Activated CD4-positive, alpha-beta T cell treated with anti-CD3 and anti-CD28 coated beads for 4 hours (primary cell): Measurements from ENCODE around the gene CTNND2.

Experiments used
- DNase-seq, 2 donors: peaks; one replicate each; pipeline ENCODE4 v3.0.0-alpha.2; 2020

Gene CTNND2

DNA sequence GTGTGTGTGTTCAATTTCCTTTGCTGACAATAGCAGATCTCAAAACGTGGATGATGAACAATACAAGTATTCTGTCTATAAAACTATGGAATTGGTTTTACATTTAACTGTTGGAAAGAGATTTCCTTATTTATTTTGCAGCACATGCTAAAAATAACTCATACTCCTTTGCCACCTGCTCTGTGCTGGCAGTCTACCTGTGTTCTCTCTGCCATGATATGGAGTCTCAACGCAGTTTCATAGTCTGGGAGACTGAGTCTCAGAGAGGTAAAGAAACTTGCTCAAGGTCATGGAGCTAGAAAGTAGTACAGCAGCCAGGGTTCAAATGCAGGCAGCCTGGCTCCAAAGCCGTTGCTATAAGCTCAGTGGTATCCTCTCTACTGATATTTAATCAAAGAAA is 677.2 kb downstream of the CTNND2 start:
- DNase-seq, result no peak

DNA sequence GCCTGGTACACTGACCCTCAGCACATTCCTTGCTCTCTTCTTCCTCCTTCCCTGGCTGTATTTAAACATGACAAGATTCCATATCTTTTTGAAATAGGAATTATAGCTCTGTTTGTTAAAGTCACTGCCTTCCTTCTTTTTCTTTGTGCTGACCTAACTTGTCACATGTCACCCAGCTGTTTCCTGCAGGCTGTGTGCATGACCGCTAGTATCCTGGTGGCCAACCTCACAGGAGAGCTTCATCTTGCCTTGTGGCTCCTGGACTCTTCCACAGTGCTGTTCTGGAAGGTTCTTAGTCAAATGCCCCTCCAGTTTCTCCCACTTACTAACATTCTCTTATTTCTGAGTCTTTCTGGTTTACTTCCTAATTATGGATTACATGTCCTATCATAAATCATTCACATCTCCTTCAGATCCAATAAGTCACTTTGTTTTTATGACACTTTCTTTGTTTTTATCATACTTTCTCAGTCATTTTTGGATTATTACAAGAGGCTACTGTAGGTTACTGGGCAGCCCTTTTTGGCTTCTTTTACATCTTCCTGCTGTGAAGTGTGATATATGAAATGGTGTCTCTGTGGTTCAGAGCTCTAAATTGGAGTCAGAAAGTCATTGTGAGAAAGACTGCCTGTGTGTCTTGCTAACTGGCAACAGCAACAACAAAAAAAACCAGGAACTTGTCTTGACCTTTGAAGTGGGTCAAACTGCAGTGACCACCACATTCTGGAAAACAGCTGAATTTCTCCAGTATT is 679.6 kb downstream of the CTNND2 start:
- no peak for DNase-seq

GRCh38 chr5:11222169-11222568 is 682.1 kb downstream of the CTNND2 start:
- DNase-seq, result no peak

DNA sequence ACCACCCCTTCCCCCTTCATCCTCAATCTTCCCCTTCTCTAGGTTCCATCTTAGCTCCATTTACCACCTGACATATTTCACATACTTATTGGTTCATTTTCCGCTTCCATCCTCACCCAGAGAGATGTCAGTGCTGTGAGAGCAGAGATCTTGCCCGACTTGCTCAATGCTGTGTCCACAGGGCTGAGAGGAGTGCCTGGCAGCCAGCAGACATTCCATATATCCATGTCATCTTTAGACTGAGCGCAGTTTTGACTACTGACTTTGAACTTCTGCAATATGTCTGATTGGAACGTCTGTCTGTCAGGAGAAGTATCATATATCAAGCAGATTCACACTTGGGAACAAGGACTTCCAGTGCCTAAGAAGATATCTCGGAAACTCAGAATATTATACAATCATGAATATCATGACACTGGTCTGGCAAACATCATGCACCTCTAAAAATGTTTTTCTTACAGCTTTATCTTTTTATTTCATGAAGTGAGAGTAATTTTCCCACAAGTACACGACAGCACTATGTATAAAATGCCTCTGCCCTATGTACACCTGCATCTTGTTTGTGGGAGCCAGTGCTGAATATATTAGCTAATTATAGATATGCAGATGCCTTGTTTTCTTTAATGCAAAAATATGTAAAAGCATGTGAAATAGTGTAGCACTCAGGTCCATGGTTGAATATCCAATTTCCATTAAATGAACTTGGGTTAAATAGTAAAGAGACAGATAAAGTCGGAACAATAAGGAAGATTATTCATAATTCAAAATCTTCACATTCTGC is 689.2 kb downstream of the CTNND2 start:
- DNase-seq, result no peak

GRCh38 chr5:11212706-11213105 is 691.5 kb downstream of the CTNND2 start:
- no peak for DNase-seq

GRCh38 chr5:11197726-11198125 is 706.5 kb downstream of the CTNND2 start:
- DNase-seq, result no peak

DNA sequence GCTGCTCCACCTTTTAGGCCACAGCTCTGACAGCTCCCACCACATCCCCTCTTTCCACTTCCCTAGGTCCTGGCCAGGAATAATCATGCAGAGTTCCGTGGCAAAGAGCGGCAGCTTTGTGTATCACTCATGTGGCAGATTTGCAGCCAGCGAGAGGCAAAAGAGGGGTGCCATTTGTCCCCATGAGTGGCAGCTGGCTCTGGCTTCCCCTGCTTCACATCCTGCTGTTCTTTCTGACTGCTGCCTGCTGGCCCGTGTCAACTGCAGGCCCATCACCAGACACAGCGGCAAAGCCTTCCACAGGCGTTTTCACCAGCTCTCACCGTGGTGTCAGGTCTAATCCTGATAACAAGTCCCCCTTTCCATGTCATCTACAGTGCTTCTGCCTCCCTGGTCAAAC is 712.6 kb downstream of the CTNND2 start:
- DNase-seq, result no peak

DNA sequence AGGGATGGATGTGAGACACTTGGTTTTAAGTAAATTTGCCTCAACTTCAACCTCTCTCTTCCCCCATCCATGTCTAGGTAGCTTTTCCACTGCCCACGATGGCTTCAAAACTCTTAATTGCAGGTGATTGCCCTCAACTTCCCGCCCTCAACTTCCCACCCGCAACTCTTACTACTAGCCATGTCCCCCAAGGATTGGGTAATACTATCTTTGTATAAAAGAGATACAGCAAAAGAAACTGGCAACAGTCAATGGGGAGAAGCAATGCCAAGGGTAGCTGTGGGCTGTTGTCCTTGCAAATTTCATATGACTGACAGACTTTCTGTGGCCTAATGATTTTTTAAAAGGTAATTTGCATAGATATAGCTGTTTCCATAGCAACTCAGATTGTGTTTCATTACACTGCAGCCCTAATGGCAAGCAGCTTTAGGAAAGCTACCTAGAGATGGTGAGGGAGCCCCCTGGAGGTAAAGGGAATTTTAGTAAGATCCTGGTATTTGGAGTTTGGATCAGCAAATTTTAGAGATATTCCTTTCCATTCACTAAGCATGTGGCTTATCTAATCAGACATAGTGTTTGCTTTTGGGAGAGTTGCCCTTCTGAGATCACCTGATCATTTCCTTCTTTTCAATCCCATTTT is 721.7 kb downstream of the CTNND2 start:
- no peak for DNase-seq

DNA sequence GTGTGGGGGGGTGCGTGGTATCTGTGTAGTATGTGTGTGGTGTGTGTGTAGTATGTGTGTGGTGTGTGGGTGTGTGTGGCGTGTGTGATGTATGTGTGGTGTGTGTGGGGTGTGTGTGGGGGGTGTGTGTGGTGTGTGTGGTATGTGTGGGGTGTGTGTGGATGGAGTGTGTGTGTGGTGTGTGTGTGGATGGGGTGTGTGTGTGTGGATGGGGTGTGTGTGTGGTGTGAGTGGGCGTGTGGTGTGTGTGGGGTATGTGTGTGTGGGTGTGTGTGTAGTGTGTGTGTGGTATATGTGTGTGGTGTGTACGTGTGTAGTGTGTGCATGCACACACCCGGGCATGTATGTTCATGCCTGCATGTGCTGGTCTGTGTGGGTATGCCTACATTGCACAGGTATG is 722.3 kb downstream of the CTNND2 start:
- no peak for DNase-seq

DNA sequence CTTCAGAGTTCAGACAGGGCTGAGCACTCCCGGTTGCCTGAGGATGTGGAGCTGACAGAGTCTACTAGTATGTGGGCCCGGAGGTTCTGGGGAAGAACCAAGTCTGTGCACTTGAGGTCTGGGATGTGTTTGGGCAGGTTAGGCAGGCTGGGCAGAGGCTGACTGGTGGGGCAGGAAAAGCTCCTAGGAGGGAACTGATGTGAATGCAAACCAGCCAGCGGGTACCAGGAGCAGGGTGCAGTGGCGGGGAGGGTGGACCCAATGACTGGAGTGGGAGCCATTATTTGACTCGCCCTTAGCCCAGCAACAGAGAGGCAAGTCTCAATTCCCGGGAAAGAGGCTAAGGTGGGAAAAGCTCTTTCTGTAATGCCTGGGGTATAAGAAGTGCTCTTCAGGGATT is 723.4 kb downstream of the CTNND2 start:
- no peak for DNase-seq

GRCh38 chr5:11177999-11178711 is 726.1 kb downstream of the CTNND2 start:
- DNase-seq, result no peak

GRCh38 chr5:11174591-11174990 is 729.7 kb downstream of the CTNND2 start:
- DNase-seq, result no peak

DNA sequence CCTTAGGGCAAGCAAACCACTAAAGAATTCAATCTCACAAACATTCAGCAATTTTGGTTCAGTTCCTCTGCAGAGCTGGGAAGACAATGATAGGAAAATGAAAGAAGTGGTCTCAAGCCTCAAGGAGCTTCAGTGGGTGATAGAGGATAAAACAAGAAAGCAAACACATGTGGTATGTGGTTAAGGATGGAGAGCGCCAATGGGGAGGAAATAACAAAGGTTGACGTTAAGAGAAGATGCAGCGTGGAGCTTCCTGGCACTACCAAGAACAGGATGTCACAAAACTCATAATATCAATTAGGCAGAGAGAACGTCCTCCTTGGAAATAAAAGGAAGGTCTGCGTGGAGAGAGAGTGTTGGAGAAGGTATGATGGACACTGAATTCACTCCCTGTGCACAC is 731.8 kb downstream of the CTNND2 start:
- no peak for DNase-seq

GRCh38 chr5:11171236-11171635 is 733.0 kb downstream of the CTNND2 start:
- DNase-seq, result no peak

- DNase-seq, result no peak
Measured at GRCh38 chr5:11166923-11167322, 737.3 kb downstream of the CTNND2 start.

DNA sequence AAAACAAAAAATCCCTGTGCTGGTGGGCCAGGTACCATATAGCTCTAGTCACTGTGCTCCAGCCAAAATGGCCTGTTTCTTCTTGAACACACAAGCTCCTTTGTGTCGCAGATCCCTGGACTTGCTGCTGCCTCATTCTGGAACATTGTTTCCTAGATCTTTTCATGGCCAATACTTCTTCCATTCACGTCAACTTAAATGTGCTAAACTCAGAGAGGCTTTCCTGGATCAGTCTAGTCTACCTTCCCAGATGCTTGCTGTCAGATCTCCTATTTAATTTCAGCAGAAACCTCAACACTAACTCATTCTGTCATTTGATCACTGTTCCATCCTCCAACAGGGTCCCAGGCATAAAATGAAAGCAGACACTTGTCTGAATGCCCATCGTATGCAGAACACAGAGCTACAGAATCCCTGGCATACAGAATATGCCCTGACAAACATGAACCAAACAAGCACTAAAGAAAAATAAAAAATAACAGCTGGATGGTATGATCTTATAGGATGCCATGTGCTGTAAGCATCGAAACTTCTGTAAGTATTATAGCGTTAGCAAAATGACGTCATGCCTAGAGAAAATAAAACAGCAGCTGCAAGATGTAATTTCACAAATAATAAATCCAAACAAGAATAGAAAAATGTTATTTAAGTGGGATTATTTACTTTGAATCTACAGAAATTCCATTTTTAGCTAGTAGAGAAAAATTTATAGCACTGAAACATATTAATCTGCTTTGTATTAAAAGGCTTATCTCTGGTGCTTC is 739.5 kb downstream of the CTNND2 start:
- DNase-seq, result no peak

DNA sequence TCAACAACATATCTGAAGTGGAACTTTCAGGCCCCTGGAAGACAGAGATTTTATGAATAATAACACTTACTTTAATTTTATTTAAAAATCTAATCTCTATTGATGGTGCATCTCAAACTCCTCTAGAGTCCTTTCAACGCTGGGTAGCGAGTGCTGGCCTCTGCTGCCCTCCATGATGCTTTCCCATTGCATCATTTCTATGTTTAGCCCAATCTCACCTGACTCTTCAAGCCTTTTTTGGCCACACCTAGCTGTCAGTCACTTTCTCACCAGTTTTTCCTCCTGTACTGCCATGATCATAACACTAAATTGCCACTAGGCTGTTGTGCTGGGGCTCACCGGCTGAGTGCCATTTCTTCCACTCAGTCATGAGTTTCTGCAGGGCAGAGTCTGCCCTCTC is 747.1 kb downstream of the CTNND2 start:
- DNase-seq, result no peak

- DNase-seq, result no peak
Measured at GRCh38 chr5:11153670-11154382, 750.4 kb downstream of the CTNND2 start.

GRCh38 chr5:11152368-11152767 is 751.9 kb downstream of the CTNND2 start:
- DNase-seq, result no peak

GRCh38 chr5:11150976-11151375 is 753.3 kb downstream of the CTNND2 start:
- no peak for DNase-seq

- no peak for DNase-seq
Measured at GRCh38 chr5:11148810-11149539, 755.3 kb downstream of the CTNND2 start.
